Natural killer cell (primary cell): Measurements from ENCODE around the gene RTL1. TPM values are rescaled to one million over a fixed set of nuclear protein-coding genes. Genes with fewer than 3 reads are reported as not detected.

ENCODE experiments used
- ATAC-seq, 3 donors: fragments of 150-1000 bp in 2 of 3; fragments of 200-7000 bp in 1 of 3; cut with Tn5 transposase; 1 replicate in 1 of 3; 2 replicates in 2 of 3; pipeline ENCODE4 v1.10.0; 2021; ENCODE audit warnings: mild to moderate bottlenecking in 2 of 3, moderate library complexity in 2 of 3
- DNase-seq, 2 donors: peaks; one replicate each; pipeline versions ENCODE4 v3.0.0 to v3.0.0-alpha.2; 2013 to 2021; ENCODE audit warnings: mixed read lengths in 1 of 2
- H3K27ac ChIP-seq: one replicate; pipeline ENCODE4 v1.5.1; 2013; ENCODE audit warnings: mild to moderate bottlenecking, low read length
- H3K27me3 ChIP-seq: one replicate; pipeline ENCODE4 v1.6.1; 2013; ENCODE audit warnings: low read length; ENCODE audit not compliant: control insufficient read depth, insufficient read depth
- H3K36me3 ChIP-seq: one replicate; pipeline ENCODE4 v1.6.1; 2013; ENCODE audit warnings: low read length; ENCODE audit not compliant: control insufficient read depth, insufficient read depth
- H3K4me1 ChIP-seq: one replicate; pipeline ENCODE4 v1.6.1; 2013; ENCODE audit warnings: low read length; ENCODE audit not compliant: control insufficient read depth, insufficient read depth
- H3K4me3 ChIP-seq: one replicate; pipeline ENCODE4 v1.5.1; 2013; ENCODE audit warnings: low read length
- H3K9me3 ChIP-seq: one replicate; pipeline ENCODE4 v1.6.1; 2013; ENCODE audit warnings: low read length; ENCODE audit not compliant: control insufficient read depth, insufficient read depth
- H3K27ac Mint-ChIP-seq, 2 donors: one replicate each; pipeline ENCODE4 v1.8.0; 2022; ENCODE audit warnings: mild to moderate bottlenecking in 2 of 2, mixed read lengths in 2 of 2, moderate library complexity in 1 of 2
- H3K27me3 Mint-ChIP-seq, 2 donors: one replicate each; pipeline ENCODE4 v1.8.0; 2022; ENCODE audit warnings: low read depth in 2 of 2, mixed read lengths in 2 of 2
- H3K36me3 Mint-ChIP-seq: one replicate; pipeline ENCODE4 v1.8.0; 2022; ENCODE audit warnings: mixed read lengths
- H3K4me1 Mint-ChIP-seq, 2 donors: one replicate each; pipeline ENCODE4 v1.8.0; 2022; ENCODE audit warnings: mixed read lengths in 2 of 2
- H3K4me3 Mint-ChIP-seq: one replicate; pipeline ENCODE4 v1.8.0; 2022; ENCODE audit warnings: mild to moderate bottlenecking, moderate library complexity, mixed read lengths
- H3K9me3 Mint-ChIP-seq, 2 donors: one replicate each; pipeline ENCODE4 v1.8.0; 2022; ENCODE audit warnings: mixed read lengths in 2 of 2
- CTCF ChIP-seq: fragments of 200-600 bp; IDR thresholded peaks from one replicate; pipeline ENCODE4 v1.8.0; 2022; ENCODE audit warnings: antibody characterized with exemption
- WGBS: methylation state at CpG from one replicate; pipeline ENCODE4 v1.1.7; 2013; ENCODE audit warnings: missing lambda C conversion rate; ENCODE audit not compliant: insufficient coverage; 5-methylcytosine and 5-hydroxymethylcytosine counted together
- intact Hi-C: fragments of 100-400 bp; cut with micrococcal nuclease; formaldehyde crosslinking; loops from one replicate; pipeline ENCODE4 v1.14.2; 2022
- total RNA-seq, 4 donors: library from RNA; stranded (reverse); fragments of 120-200 nt in 1 of 4; gene quantifications; one replicate each; pipeline versions ENCODE4 v1.2.3 to v1.2.4, GENCODE V29; 2013 to 2022

Gene RTL1
- total RNA-seq, 3 donors from 2014 or later (not counting 1 experiment from before 2014, with no cell fraction given): not detected

GRCh38 chr14:100893228-100893601 is 10.3 kb downstream of the RTL1 start:
- no peaks in the 10 kb centered on the region for H3K27me3 ChIP-seq
- Mint-ChIP-seq H3K27me3 (peaks cover 10 to 16% of the 10 kb centered on the region in 2 donors), H3K27ac (no peak overlapping the region), H3K36me3 (no peaks in the 10 kb centered on the region), H3K9me3 (no peaks in the 10 kb centered on the region), H3K4me1 (no peaks in the 10 kb centered on the region), H3K4me3 (no peak overlapping the region)
- intact Hi-C loops: no loop called here
- DNase-seq: no peak
- H3K4me1 ChIP-seq: no peaks in the 10 kb centered on the region
- no peak for TF ChIP-seq CTCF
- H3K4me3 ChIP-seq: no peak overlapping the region
- 89% methylated on average over 8 of the region's 8 CpGs for WGBS
- no peaks in the 10 kb centered on the region for H3K9me3 ChIP-seq
- no peak overlapping the region for H3K27ac ChIP-seq
- ATAC-seq: no peak
- no peaks in the 10 kb centered on the region for H3K36me3 ChIP-seq

GRCh38 chr14:100892496-100893227 is 10.9 kb downstream of the RTL1 start:
- no peaks in the 10 kb centered on the region for H3K27me3 ChIP-seq
- H3K4me3 ChIP-seq: no peak overlapping the region
- H3K27ac ChIP-seq: no peak overlapping the region
- ATAC-seq (no peak), DNase-seq (peak in 1 of 2 donors; percentile 1)
- no peaks in the 10 kb centered on the region for H3K9me3 ChIP-seq
- intact Hi-C loops: no loop called here
- no peaks in the 10 kb centered on the region for H3K36me3 ChIP-seq
- Mint-ChIP-seq H3K4me1 (no peaks in the 10 kb centered on the region), H3K4me3 (no peak overlapping the region), H3K27me3 (peaks cover 14 to 21% of the 10 kb centered on the region in 2 donors), H3K36me3 (no peaks in the 10 kb centered on the region), H3K27ac (no peak overlapping the region), H3K9me3 (no peaks in the 10 kb centered on the region)
- H3K4me1 ChIP-seq: no peaks in the 10 kb centered on the region
- 88% methylated on average over 17 of the region's 17 CpGs for WGBS
- no peak for TF ChIP-seq CTCF

GRCh38 chr14:100891501-100892445 is 11.7 kb downstream of the RTL1 start:
- H3K36me3 Mint-ChIP-seq: no peaks in the 10 kb centered on the region
- Histone ChIP-seq H3K27me3 (no peaks in the 10 kb centered on the region), H3K4me3 (no peak overlapping the region), H3K9me3 (no peaks in the 10 kb centered on the region), H3K27ac (no peak overlapping the region), H3K36me3 (no peaks in the 10 kb centered on the region), H3K4me1 (no peaks in the 10 kb centered on the region)
- intact Hi-C loops: no loop called here
- DNase-seq (peak in 1 of 2 donors; percentile 4), ATAC-seq (no peak)
- no peaks in the 10 kb centered on the region for H3K9me3 Mint-ChIP-seq
- H3K4me1 Mint-ChIP-seq: no peaks in the 10 kb centered on the region
- H3K27me3 Mint-ChIP-seq: peaks cover 14 to 21% of the 10 kb centered on the region in 2 donors
- WGBS: 83% methylated on average over 13 of the region's 13 CpGs
- no peak overlapping the region for H3K27ac Mint-ChIP-seq
- H3K4me3 Mint-ChIP-seq: no peak overlapping the region
- no peak for TF ChIP-seq CTCF
